Fibroblast of pulmonary artery (primary cell): ENCODE results near the gene SHC1.
A peak's percentile ranks its signal among the peaks of the same experiment; 100 is the strongest.

Experiments used
- DNase-seq: peaks from one replicate; pipeline ENCODE4 v3.0.0-alpha.2; 2010; ENCODE audit warnings: low read depth
- H3K4me3 ChIP-seq: replicated peaks from 2 replicates; pipeline ENCODE4 v1.5.1; 2011; ENCODE audit warnings: low read depth, mild to moderate bottlenecking, control low read depth, low read length, moderate library complexity
- CTCF ChIP-seq: IDR thresholded peaks from 2 replicates; pipeline ENCODE4 v1.5.1; 2011; ENCODE audit warnings: mild to moderate bottlenecking, control low read depth, low read length, inconsistent platforms; ENCODE audit errors: missing control alignments

SHC1 gene

DNA sequence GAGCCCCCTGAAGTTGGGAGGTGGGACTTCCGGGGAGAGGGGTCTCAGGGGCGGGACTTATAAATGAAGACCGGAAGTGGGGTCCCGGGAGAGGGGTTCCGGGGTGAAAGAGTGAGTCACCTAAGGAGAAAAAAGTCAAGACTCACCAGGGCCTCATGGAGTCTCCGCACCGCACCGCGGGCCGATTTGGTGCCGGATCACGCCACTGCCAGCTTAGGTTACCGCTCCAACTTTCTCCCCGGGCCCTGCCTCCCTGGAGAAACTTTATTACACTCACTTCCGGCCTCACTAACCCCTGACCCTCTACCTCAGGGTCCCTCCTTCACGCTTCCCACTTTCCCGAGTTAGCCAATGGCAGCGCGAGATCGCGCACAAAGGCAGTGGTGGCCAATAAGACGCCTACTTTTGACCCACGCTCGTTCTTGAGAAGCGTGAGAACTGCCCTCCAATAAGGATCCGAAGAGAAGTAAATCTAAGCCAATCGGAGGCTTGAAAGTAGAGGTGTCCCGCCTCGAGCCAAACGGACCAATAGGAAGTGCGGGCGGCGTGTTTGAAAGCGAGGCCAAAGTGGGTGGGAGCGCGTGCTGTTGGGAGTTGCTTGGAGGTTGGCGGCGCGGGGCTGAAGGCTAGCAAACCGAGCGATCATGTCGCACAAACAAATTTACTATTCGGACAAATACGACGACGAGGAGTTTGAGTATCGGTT, 3.7 kb upstream of the SHC1 start, which contains the start of gene CKS1B:
Gene CKS1B, plus strand, starts transcription at position 580 of the 706 bp plus-strand sequence. Its CDS starts 65 bp downstream, at position 645.
- peak within 1 kb of the TSS; percentile 83 for H3K4me3 ChIP-seq
- peak; percentile 100 for DNase-seq
- no peak for TF ChIP-seq CTCF

DNA sequence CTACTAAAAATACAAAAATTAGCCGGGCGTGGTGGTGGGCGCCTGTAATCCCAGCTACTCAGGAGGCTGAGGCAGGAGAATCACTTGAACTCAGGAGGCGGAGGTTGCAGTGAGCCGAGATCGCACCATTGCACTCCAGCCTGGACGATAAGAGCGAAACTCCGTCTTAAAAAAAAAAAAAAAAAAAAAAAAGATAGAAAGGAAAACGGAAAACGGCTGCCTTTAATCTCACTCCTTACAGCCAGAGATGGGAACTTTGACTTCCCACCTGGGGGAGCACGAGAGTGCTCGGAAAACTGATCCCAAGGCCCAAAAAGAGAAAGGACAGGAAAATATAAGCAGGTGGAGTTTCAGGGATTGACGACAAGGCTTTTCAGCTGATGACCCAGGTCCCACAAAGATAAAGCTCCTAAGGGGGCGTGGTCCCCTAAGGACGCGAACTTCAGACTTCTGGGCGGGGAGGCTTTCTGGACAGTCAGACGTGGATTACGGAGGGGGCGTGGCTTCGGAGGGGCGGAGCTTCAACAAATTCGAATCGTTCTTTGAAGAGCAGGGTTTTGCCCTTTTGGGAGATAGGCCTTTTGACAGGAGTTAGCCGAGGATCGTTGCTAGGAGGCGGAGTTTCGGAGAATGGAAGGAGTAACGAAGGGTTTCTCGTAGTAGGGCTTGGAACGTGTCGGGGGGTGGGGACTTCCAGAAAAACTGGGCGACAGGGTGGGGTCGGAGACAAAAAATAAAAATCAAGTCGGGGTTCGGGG, 3.0 kb upstream of the SHC1 start:
- H3K4me3 ChIP-seq, result peak overlapping the region; percentile 83
- DNase-seq, result peak; percentile 98
- TF ChIP-seq CTCF, result peak; percentile 29

DNA sequence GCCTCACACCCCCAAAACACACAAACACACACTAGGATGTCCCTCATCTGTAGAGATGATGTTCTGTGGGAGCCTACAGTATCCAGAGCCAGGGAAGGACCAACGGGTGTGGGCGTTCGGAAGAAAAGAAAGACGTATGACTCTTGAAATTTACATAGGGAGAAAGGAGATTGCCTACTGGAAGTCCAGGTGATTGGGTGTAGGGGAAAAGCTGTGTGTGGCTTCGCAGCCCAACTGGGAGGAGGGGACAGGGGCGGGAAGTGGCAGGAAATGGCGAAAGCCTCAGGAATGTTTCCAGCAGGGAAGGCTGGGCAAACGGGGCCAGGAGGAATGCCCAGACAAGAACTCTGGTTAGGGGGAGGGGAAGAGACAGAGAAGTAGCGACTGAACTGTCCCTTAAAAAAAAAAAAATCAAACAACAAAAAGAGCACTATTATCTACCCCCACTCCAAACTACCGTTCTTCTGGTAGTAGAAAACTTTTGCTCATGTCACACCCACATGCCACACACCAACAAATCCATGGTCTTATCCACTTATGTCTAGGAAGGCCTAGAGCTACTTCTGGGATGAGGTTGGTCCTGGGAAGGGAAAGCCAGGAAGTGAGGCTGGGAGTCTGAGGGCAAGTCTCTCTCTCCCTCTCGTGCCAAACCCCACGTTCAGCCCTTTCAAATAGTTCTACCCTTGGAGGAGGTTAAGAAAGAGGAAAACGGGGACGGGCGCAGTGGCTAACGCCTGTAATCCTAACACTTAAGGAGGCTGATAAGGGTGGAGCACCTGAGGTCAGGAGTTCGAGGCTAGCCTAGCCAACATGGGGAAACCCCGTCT, 2.2 kb upstream of the SHC1 start:
- peak overlapping the region; percentile 83 for H3K4me3 ChIP-seq

DNA sequence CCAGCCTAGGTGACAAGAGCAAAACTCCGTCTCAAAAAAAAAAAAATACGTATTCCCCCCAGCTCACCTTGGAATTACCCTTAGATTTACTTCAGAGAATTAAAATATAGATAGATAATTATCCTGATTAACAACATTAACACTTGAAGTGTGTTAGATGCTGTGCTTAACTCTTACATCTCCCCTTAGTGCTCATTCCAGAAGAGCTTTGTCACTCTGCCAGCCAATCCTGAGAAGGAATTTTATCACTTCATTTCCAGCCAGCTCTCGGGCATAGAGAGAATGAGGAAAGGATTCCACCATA, 1.6 kb upstream of the SHC1 start:
- TF ChIP-seq CTCF, result no peak
- peak overlapping the region; percentile 83 for H3K4me3 ChIP-seq
- DNase-seq, result no peak

More for the DNA sequence above, 2.2 kb upstream of the SHC1 start:
- no peak for TF ChIP-seq CTCF
- DNase-seq, result peak; percentile 98

- H3K4me3 ChIP-seq, result peak overlapping the region; percentile 83
- DNase-seq, result peak; percentile 35
- TF ChIP-seq CTCF, result no peak
These were observed 923 bp upstream of the SHC1 start for GRCh38 chr1:154971341-154971998.

GRCh38 chr1:154969860-154970452, 591 bp downstream of the SHC1 start:
- peak overlapping the region; percentile 83 for H3K4me3 ChIP-seq
- DNase-seq, result no peak
- no peak for TF ChIP-seq CTCF
